GM18517 (cell line): ENCODE data around the gene FAM3A.
A peak's percentile ranks its signal among the peaks of the same experiment; 100 is the strongest.

Experiments
- ATAC-seq: cut with Tn5 transposase; IDR thresholded peaks from one replicate; pipeline ENCODE4 v1.9.1; 2021; ENCODE audit warnings: mild to moderate bottlenecking, moderate library complexity; ENCODE audit not compliant: unreplicated experiment

The FAM3A gene

GRCh38 chrX:154483325-154483724 is 32.7 kb downstream of the FAM3A start:
- no peak for ATAC-seq

- no peak for ATAC-seq
Observed at GRCh38 chrX:154482786-154483185, 33.2 kb downstream of the FAM3A start.

- ATAC-seq, result no peak
Observed at GRCh38 chrX:154481911-154482601, 34.0 kb downstream of the FAM3A start.

GRCh38 chrX:154481195-154481594 is 34.8 kb downstream of the FAM3A start:
- ATAC-seq, result no peak

GRCh38 chrX:154478728-154479622 is 37.1 kb downstream of the FAM3A start, which contains the start of gene LAGE3:
Gene LAGE3, minus strand, starts transcription at chrX:154479281. Its CDS starts 366 bp downstream, at chrX:154478915.
- ATAC-seq, result peak; percentile 77

GRCh38 chrX:154477891-154478477 is 38.0 kb downstream of the FAM3A start:
- ATAC-seq, result no peak

GRCh38 chrX:154476821-154477220 is 39.2 kb downstream of the FAM3A start:
- ATAC-seq, result no peak

GRCh38 chrX:154473683-154474082 is 42.3 kb downstream of the FAM3A start:
- ATAC-seq, result no peak

- ATAC-seq, result no peak
Observed at GRCh38 chrX:154472685-154473632, 43.1 kb downstream of the FAM3A start.

GRCh38 chrX:154471839-154472684 is 44.0 kb downstream of the FAM3A start:
- ATAC-seq, result no peak

GRCh38 chrX:154470914-154471568 is 45.0 kb downstream of the FAM3A start:
- ATAC-seq, result no peak

- ATAC-seq, result no peak
Observed at GRCh38 chrX:154470434-154470833, 45.6 kb downstream of the FAM3A start.

GRCh38 chrX:154469880-154470279 is 46.2 kb downstream of the FAM3A start:
- ATAC-seq, result no peak

- ATAC-seq, result no peak
Observed at GRCh38 chrX:154469114-154469513, 46.9 kb downstream of the FAM3A start.

GRCh38 chrX:154468217-154468616 is 47.8 kb downstream of the FAM3A start:
- no peak for ATAC-seq

GRCh38 chrX:154467556-154467955 is 48.5 kb downstream of the FAM3A start:
- ATAC-seq, result no peak

GRCh38 chrX:154466907-154467306 is 49.1 kb downstream of the FAM3A start:
- ATAC-seq, result no peak

- no peak for ATAC-seq
Observed at GRCh38 chrX:154466036-154466435, 50.0 kb downstream of the FAM3A start.

- no peak for ATAC-seq
Observed at GRCh38 chrX:154465601-154466000, 50.4 kb downstream of the FAM3A start.
